ENCODE data around the gene NKRF. TPM values are rescaled to one million over a fixed set of nuclear protein-coding genes. Genes with fewer than 3 reads are reported as not detected.

The NKRF gene
- total and polyA plus RNA-seq, 7 donors = 2.4 to 6.1 (median 4.9) TPM

DNA sequence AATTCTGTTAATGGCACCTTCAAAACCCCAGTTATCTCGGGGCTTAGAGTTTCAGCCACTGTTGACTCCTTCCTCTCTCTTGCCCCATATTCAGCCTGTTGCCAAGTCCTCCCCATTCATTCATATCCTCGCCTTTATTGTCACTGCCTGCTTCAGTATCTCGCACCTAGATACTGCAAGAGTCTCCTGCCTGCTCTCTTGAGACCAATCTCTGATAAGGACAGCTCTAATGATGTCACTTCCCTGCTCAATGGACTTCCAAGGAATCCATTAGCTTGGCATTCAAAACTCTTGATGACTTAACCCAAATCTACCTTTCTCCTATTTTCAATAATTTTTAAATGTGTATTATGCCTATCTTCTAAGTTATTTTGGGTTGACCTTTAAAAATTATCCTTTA lies 33.0 kb downstream of the NKRF start:
- Histone ChIP-seq H3K36me3 (peaks cover 0 to 3% (median 0%) of the 10 kb centered on the region in 4 donors), H3K9me3 (no peaks in the 10 kb centered on the region), H3K27ac (peak overlapping the region; percentile 89 to 96 (median 92)), H3K4me1 (peaks cover 0 to 15% (median 10%) of the 10 kb centered on the region in 4 donors), H3K4me3 (peak overlapping the region in 3 of 4 donors; percentile 67 to 71 (median 69)), H3K27me3 (no peaks in the 10 kb centered on the region)
- intact Hi-C loops (cut with DNase I) = loop anchor here (10.0 kb wide), 1 partner anchor 88 kb away; no protein-coding TSS in a partner anchor
- 32 to 67% methylated on average over 3 of the region's 3 CpGs for WGBS, 2 donors
- DNase-seq = no peak
- TF ChIP-seq POLR2A (IDR thresholded peaks at IDR 0.05) (no peak), EP300 (IDR thresholded peaks at IDR 0.05) (no peak), POLR2AphosphoS5 (IDR thresholded peaks at IDR 0.05) (no peak)
- TF ChIP-seq, protein P1, sequence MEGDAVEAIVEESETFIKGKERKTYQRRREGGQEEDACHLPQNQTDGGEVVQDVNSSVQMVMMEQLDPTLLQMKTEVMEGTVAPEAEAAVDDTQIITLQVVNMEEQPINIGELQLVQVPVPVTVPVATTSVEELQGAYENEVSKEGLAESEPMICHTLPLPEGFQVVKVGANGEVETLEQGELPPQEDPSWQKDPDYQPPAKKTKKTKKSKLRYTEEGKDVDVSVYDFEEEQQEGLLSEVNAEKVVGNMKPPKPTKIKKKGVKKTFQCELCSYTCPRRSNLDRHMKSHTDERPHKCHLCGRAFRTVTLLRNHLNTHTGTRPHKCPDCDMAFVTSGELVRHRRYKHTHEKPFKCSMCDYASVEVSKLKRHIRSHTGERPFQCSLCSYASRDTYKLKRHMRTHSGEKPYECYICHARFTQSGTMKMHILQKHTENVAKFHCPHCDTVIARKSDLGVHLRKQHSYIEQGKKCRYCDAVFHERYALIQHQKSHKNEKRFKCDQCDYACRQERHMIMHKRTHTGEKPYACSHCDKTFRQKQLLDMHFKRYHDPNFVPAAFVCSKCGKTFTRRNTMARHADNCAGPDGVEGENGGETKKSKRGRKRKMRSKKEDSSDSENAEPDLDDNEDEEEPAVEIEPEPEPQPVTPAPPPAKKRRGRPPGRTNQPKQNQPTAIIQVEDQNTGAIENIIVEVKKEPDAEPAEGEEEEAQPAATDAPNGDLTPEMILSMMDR (IDR thresholded peaks at IDR 0.05) = no peak

GRCh38 chrX:119570351-119570835 lies 35.8 kb downstream of the NKRF start:
- 90 to 95% methylated on average over 6 of the region's 6 CpGs for WGBS, 2 donors
- Histone ChIP-seq H3K36me3 (no peaks in the 10 kb centered on the region), H3K9me3 (no peaks in the 10 kb centered on the region), H3K27me3 (no peaks in the 10 kb centered on the region), H3K27ac (no peak overlapping the region), H3K4me1 (peaks cover 0 to 8% (median 3%) of the 10 kb centered on the region in 4 donors), H3K4me3 (no peak overlapping the region)
- DNase-seq = no peak
- TF ChIP-seq, protein P1 (IDR thresholded peaks at IDR 0.05) = no peak
- TF ChIP-seq POLR2AphosphoS5 (IDR thresholded peaks at IDR 0.05) (no peak), EP300 (IDR thresholded peaks at IDR 0.05) (no peak), POLR2A (IDR thresholded peaks at IDR 0.05) (no peak)
- intact Hi-C loops (cut with DNase I) = loop anchor here (10.0 kb wide), 1 partner anchor 86 kb away; no protein-coding TSS in a partner anchor

GRCh38 chrX:119565107-119565663 lies 41.0 kb downstream of the NKRF start, which contains the start of gene STEEP1:
TSS of gene STEEP1 (minus strand) at chrX:119565409. CDS start at chrX:119565355, 54 bp downstream.
- peak within 1 kb of the TSS; percentile 36 to 55 (median 54) for H3K4me3 ChIP-seq
- no peaks in the 10 kb centered on the region for H3K36me3 ChIP-seq
- no peaks in the 10 kb centered on the region for H3K27me3 ChIP-seq
- WGBS, 2 donors = 0 to 1% methylated on average over 27 of the region's 27 CpGs
- peaks cover 0 to 11% (median 4%) of the 10 kb centered on the region in 4 donors for H3K4me1 ChIP-seq
- peak within 1 kb of the TSS; percentile 72 to 83 (median 75) for H3K27ac ChIP-seq
- DNase-seq = peak; percentile 95
- no peaks in the 10 kb centered on the region for H3K9me3 ChIP-seq
- intact Hi-C loops (cut with DNase I) = no loop called here
- TF ChIP-seq EP300 (IDR thresholded peaks at IDR 0.05) (no peak), POLR2AphosphoS5 (IDR thresholded peaks at IDR 0.05) (peak; percentile 58 to 80 (median 70)), POLR2A (IDR thresholded peaks at IDR 0.05) (peak in 1 of 2 donors; percentile 10)
- TF ChIP-seq, protein P1 (IDR thresholded peaks at IDR 0.05) = no peak

DNA sequence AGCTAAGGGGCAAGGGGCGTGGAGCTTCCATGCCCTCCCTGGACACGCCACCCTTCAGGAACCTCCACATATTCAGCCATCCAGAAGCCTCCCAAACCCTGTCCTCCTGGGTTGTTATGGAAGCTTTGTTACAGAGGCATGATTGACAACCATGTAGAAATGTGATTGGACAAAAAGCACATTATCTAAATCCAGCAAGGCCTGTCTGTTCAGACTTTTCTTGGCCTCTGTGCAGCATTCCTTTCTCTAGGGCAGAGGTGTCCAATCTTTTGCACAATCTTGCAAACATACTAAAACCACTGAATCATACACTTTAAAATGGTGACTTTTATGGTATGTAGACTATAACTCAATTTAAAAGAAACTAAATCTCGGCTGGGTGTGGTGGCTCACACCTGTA lies 53.7 kb downstream of the NKRF start:
- no peaks in the 10 kb centered on the region for H3K4me1 ChIP-seq
- H3K4me3 ChIP-seq = no peak overlapping the region
- H3K27me3 ChIP-seq = no peaks in the 10 kb centered on the region
- 55 to 86% methylated on average over 3 of the region's 3 CpGs for WGBS, 2 donors
- peaks cover 0 to 6% (median 0%) of the 10 kb centered on the region in 4 donors for H3K36me3 ChIP-seq
- TF ChIP-seq POLR2A (IDR thresholded peaks at IDR 0.05) = no peak
- no peaks in the 10 kb centered on the region for H3K9me3 ChIP-seq
- no peak overlapping the region for H3K27ac ChIP-seq
- intact Hi-C loops (cut with DNase I) = no loop called here
- DNase-seq = no peak

DNA sequence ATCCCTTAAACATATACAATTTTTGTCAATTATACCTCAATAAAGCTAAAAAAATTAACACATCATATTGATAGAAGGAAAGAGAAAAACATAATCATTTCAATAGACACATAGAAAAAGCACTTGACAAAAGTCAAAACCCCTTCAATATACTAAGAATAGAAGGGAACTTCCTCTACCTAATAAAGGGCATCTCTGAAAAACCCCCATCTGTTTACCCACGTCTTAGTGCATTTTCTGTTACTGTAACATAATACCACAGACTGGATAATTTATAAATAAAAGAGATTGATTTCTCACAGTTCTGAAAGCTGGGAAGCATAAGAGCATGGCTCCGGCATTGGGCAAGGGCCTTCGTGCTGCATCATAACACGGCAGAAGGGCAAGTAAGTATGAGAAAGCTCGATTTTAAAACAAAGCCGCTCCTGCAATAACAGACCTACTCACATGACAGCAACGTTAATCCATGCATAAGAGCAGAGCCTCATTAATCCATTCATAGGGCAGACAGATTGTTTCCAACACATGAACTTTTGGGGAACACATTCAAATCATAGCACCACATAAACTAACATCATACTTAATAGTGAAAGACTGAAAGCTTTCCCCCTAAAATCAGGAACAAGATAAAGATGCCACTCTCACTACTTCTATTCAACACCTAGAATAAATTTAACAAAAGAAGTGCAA lies 56.8 kb downstream of the NKRF start:
- intact Hi-C loops (cut with DNase I) = no loop called here
- H3K9me3 ChIP-seq = no peaks in the 10 kb centered on the region

More for the DNA sequence above, 56.8 kb downstream of the NKRF start:
- no peak overlapping the region for H3K27ac ChIP-seq
- no peak for DNase-seq
- TF ChIP-seq POLR2A (IDR thresholded peaks at IDR 0.05) (no peak), POLR2AphosphoS5 (IDR thresholded peaks at IDR 0.05) (no peak), EP300 (IDR thresholded peaks at IDR 0.05) (no peak)
- TF ChIP-seq, protein P1 (IDR thresholded peaks at IDR 0.05) = no peak
- no peaks in the 10 kb centered on the region for H3K4me1 ChIP-seq
- WGBS, 2 donors = 60 to 83% methylated on average over 7 of the region's 7 CpGs
- H3K4me3 ChIP-seq = no peak overlapping the region
- H3K36me3 ChIP-seq = no peaks in the 10 kb centered on the region
- H3K27me3 ChIP-seq = no peaks in the 10 kb centered on the region
